ENCODE data around the gene CTBP2. TPM values are rescaled to one million over a fixed set of nuclear protein-coding genes. Genes with fewer than 3 reads are reported as not detected.

The CTBP2 gene
- total and polyA plus RNA-seq, 4 donors: 3.4 to 59.2 (median 5.5) TPM

- Histone ChIP-seq H3K27me3 (ENCODE audit: control insufficient read depth in 4 of 4, insufficient read depth in 4 of 4, low read length in 3 of 4) (no peaks in the 10 kb centered on the region), H3K36me3 (ENCODE audit: control insufficient read depth in 4 of 4, insufficient read depth in 3 of 4, low read depth in 1 of 4, low read length in 3 of 4) (no peaks in the 10 kb centered on the region), H3K4me1 (ENCODE audit: control insufficient read depth in 4 of 4, insufficient read depth in 4 of 4, low read length in 3 of 4) (peaks cover 0 to 9% (median 0%) of the 10 kb centered on the region in 4 donors), H3K27ac (ENCODE audit: low read depth in 1 of 2, low read length in 2 of 2) (no peak overlapping the region), H3K4me3 (ENCODE audit: low read depth in 1 of 3, low read length in 3 of 3) (no peak overlapping the region), H3K9ac (ENCODE audit: low read depth in 1 of 2, low read length in 2 of 2) (no peak overlapping the region), H3K9me3 (ENCODE audit: control insufficient read depth in 4 of 4, low read length in 3 of 4) (no peaks in the 10 kb centered on the region)
- TF ChIP-seq TAF1 (conservative IDR thresholded peaks at IDR 0.05) (no peak), HNF4G (IDR thresholded peaks at IDR 0.05) (no peak), RXRA (IDR thresholded peaks at IDR 0.05) (no peak), FOXA2 (IDR thresholded peaks at IDR 0.05) (no peak), NR2F2 (IDR thresholded peaks at IDR 0.05) (no peak), JUND (IDR thresholded peaks at IDR 0.05) (no peak), EGR1 (IDR thresholded peaks at IDR 0.05; ENCODE audit: low read depth in 2 of 2) (no peak)
- TF ChIP-seq, protein P1, sequence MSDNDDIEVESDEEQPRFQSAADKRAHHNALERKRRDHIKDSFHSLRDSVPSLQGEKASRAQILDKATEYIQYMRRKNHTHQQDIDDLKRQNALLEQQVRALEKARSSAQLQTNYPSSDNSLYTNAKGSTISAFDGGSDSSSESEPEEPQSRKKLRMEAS (IDR thresholded peaks at IDR 0.05): no peak
- TF ChIP-seq, protein P2, sequence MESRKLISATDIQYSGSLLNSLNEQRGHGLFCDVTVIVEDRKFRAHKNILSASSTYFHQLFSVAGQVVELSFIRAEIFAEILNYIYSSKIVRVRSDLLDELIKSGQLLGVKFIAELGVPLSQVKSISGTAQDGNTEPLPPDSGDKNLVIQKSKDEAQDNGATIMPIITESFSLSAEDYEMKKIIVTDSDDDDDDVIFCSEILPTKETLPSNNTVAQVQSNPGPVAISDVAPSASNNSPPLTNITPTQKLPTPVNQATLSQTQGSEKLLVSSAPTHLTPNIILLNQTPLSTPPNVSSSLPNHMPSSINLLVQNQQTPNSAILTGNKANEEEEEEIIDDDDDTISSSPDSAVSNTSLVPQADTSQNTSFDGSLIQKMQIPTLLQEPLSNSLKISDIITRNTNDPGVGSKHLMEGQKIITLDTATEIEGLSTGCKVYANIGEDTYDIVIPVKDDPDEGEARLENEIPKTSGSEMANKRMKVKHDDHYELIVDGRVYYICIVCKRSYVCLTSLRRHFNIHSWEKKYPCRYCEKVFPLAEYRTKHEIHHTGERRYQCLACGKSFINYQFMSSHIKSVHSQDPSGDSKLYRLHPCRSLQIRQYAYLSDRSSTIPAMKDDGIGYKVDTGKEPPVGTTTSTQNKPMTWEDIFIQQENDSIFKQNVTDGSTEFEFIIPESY (IDR thresholded peaks at IDR 0.05): no peak
- 60% methylated on average over 12 of the region's 12 CpGs for WGBS
- DNase-seq (ENCODE audit: low spot score): no peak
These were observed 16.2 kb downstream of the CTBP2 start for GRCh38 chr10:125144206-125144605.

DNA sequence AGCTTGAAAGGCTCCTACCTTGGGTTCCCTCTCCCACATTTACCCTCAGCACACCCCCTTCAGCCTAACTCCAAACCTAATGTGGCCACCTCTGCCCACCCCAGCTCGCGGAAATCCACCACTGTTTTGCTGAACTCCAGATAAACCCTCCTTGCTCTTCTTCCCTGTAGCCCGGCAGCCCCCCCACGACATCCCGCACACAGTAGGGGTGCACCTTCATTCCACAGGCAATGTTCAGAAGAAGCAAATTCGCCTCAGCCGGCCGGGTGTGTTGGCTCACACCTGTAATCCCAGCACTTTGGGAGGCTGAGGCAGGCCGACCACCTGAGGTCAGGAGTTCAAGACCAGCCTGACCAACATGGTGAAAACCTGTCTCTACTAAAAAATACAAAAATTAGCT, 17.4 kb downstream of the CTBP2 start:
- H3K9me3 ChIP-seq (ENCODE audit: control insufficient read depth in 4 of 4, low read length in 3 of 4): no peaks in the 10 kb centered on the region
- no peak overlapping the region for H3K27ac ChIP-seq (ENCODE audit: low read depth in 1 of 2, low read length in 2 of 2)
- peaks cover 0 to 3% (median 0%) of the 10 kb centered on the region in 4 donors for H3K27me3 ChIP-seq (ENCODE audit: control insufficient read depth in 4 of 4, insufficient read depth in 4 of 4, low read length in 3 of 4)
- no peaks in the 10 kb centered on the region for H3K36me3 ChIP-seq (ENCODE audit: control insufficient read depth in 4 of 4, insufficient read depth in 3 of 4, low read depth in 1 of 4, low read length in 3 of 4)
- WGBS: 82% methylated on average over 9 of the region's 9 CpGs
- no peak overlapping the region for H3K9ac ChIP-seq (ENCODE audit: low read depth in 1 of 2, low read length in 2 of 2)
- TF ChIP-seq EGR1 (IDR thresholded peaks at IDR 0.05; ENCODE audit: low read depth in 2 of 2) (no peak), FOXA1 (IDR thresholded peaks at IDR 0.05) (no peak), HNF4G (IDR thresholded peaks at IDR 0.05) (no peak), JUND (IDR thresholded peaks at IDR 0.05) (no peak), HNF4A (conservative IDR thresholded peaks at IDR 0.05) (no peak), RXRA (IDR thresholded peaks at IDR 0.05) (no peak), REST (IDR thresholded peaks at IDR 0.05) (no peak), NR2F2 (IDR thresholded peaks at IDR 0.05) (no peak), TAF1 (conservative IDR thresholded peaks at IDR 0.05) (no peak), FOXA2 (IDR thresholded peaks at IDR 0.05) (no peak)
- TF ChIP-seq, protein P2 (IDR thresholded peaks at IDR 0.05): no peak
- TF ChIP-seq, protein P1 (IDR thresholded peaks at IDR 0.05): no peak
- TF ChIP-seq, protein P3, sequence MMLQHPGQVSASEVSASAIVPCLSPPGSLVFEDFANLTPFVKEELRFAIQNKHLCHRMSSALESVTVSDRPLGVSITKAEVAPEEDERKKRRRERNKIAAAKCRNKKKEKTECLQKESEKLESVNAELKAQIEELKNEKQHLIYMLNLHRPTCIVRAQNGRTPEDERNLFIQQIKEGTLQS (IDR thresholded peaks at IDR 0.05): no peak
- peaks cover 0 to 6% (median 0%) of the 10 kb centered on the region in 4 donors for H3K4me1 ChIP-seq (ENCODE audit: control insufficient read depth in 4 of 4, insufficient read depth in 4 of 4, low read length in 3 of 4)
- DNase-seq (ENCODE audit: low spot score): no peak
- no peak overlapping the region for H3K4me3 ChIP-seq (ENCODE audit: low read depth in 1 of 3, low read length in 3 of 3)
